Kidney epithelial cell (primary cell): ENCODE results near the gene ME3. TPM values are rescaled to one million over a fixed set of nuclear protein-coding genes. Genes with fewer than 3 reads are reported as not detected.

Source experiments
- DNase-seq: peaks from one replicate; pipeline ENCODE4 v3.0.0-alpha.2; 2010; ENCODE audit warnings: low read depth
- H3K27me3 ChIP-seq: 2 replicates; pipeline ENCODE4 v1.6.0; 2011; ENCODE audit warnings: low read length; ENCODE audit not compliant: control insufficient read depth, insufficient read depth
- H3K36me3 ChIP-seq: 2 replicates; pipeline ENCODE4 v1.5.1; 2011; ENCODE audit warnings: low read length; ENCODE audit not compliant: control insufficient read depth, insufficient read depth
- H3K4me3 ChIP-seq: 2 replicates; pipeline ENCODE4 v1.5.1; 2011; ENCODE audit warnings: low read depth, mild to moderate bottlenecking, control low read depth, low read length
- total RNA-seq: library from RNA; depleted of rRNA; stranded (reverse); fragments of >200 nt; gene quantifications from 2 replicates; pipeline ENCODE4 v1.2.3, GENCODE V29; 2015
- TF ChIP-seq, protein P1 (sequence below): IDR thresholded peaks from 2 replicates; pipeline ENCODE4 v1.5.1; 2011; ENCODE audit warnings: mild to moderate bottlenecking, moderate library complexity, low read length, control low read depth, inconsistent platforms; ENCODE audit not compliant: insufficient read depth, poor library complexity, severe bottlenecking

ME3 gene
- total RNA-seq, 1 donor from 2014 or later, result 35.7 TPM

DNA sequence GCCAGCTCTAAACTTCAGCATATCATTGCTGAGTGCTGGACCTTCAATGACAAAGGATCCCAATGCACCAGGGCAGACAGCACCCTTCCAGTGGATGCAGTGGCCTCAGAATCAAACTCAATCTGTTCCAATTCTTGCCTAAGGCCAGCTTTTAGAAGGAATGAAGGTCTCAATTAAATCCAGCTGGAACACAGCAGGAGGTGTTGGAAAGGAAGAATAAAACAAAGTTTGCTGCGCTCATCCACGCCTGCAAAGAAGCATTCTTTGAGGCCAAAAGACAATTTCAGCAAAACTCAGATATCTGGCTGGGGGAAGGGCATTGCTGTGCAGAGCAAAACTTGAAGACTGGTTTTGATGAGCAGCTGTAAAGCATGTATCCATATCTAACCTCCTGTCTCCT, 177.1 kb downstream of the ME3 start:
- no peak for DNase-seq
- H3K27me3 ChIP-seq, result no peaks in the 10 kb centered on the region
- no peak overlapping the region for H3K4me3 ChIP-seq
- no peaks in the 10 kb centered on the region for H3K36me3 ChIP-seq
- TF ChIP-seq, protein P1, sequence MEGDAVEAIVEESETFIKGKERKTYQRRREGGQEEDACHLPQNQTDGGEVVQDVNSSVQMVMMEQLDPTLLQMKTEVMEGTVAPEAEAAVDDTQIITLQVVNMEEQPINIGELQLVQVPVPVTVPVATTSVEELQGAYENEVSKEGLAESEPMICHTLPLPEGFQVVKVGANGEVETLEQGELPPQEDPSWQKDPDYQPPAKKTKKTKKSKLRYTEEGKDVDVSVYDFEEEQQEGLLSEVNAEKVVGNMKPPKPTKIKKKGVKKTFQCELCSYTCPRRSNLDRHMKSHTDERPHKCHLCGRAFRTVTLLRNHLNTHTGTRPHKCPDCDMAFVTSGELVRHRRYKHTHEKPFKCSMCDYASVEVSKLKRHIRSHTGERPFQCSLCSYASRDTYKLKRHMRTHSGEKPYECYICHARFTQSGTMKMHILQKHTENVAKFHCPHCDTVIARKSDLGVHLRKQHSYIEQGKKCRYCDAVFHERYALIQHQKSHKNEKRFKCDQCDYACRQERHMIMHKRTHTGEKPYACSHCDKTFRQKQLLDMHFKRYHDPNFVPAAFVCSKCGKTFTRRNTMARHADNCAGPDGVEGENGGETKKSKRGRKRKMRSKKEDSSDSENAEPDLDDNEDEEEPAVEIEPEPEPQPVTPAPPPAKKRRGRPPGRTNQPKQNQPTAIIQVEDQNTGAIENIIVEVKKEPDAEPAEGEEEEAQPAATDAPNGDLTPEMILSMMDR, result no peak

GRCh38 chr11:86492370-86493010, 179.9 kb downstream of the ME3 start:
- TF ChIP-seq, protein P1, result no peak
- no peak for DNase-seq
- no peaks in the 10 kb centered on the region for H3K27me3 ChIP-seq
- H3K36me3 ChIP-seq, result no peaks in the 10 kb centered on the region
- no peak overlapping the region for H3K4me3 ChIP-seq

DNA sequence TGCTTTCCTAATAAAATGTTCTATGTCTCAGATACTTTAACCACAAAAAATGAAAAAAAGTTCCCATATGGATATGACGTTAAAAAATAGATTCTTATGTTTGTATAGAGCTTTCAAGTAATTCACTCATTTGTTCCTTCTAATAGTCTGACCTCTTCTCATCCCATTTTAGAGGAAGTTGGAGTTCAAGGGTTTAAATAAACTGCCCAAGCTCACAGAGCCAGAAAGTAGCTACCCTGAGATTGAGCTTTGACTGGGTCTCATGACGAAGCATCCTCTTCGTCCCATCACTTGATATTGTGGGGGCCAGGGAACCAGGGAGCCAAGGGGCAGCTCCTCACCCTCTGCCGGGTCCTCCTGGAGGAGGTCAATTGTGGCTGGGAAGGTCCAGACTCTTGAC, 181.4 kb downstream of the ME3 start:
- no peak for DNase-seq
- H3K27me3 ChIP-seq, result no peaks in the 10 kb centered on the region

GRCh38 chr11:86490582-86490981, 181.8 kb downstream of the ME3 start:
- DNase-seq, result no peak
- Histone ChIP-seq H3K27me3 (no peaks in the 10 kb centered on the region), H3K36me3 (no peaks in the 10 kb centered on the region), H3K4me3 (no peak overlapping the region)
- TF ChIP-seq, protein P1, result no peak

More for the DNA sequence above, 181.4 kb downstream of the ME3 start:
- Histone ChIP-seq H3K36me3 (no peaks in the 10 kb centered on the region), H3K4me3 (no peak overlapping the region)
- TF ChIP-seq, protein P1, result no peak

DNA sequence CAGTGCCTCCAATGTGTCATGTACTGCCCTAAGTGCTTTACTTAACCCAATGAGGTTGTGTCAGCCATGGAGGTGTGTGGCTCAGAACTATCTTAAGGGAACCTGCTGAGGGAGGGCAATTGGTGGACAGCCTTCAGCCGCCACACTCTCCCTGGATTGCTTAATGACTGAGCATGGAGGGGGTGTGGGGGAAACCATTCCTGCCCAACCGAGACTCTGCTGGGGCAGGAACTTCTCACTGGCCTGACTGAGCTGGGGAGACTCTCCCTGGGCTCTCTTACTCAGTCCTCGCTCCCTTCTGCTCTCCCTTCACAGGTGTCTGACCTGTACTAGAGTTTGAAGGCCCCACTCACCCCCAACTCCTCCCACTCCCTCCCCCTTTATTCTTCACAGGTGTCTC, 183.0 kb downstream of the ME3 start:
- Histone ChIP-seq H3K27me3 (no peaks in the 10 kb centered on the region), H3K4me3 (no peak overlapping the region), H3K36me3 (no peaks in the 10 kb centered on the region)
- TF ChIP-seq, protein P1, result no peak
- DNase-seq, result no peak

DNA sequence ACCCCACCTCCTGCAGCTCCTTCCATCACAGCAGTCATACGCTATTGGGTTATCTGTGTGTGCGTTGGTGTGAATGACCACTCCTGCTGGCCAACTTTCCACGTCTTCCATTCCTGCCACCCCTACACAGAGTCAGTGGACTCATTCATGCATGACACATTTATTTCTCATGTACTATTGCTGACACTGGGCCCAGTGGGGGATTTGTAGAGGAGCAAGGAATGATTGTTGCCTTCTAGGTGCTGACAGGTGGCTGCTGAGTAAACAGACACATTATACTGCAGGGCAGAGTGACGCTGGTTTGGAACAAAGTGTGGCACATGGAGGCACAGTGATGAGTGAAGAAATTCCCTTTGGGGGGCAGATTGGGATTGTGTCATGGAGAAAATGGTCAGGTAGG, 183.9 kb downstream of the ME3 start:
- no peaks in the 10 kb centered on the region for H3K36me3 ChIP-seq
- TF ChIP-seq, protein P1, result no peak
- H3K27me3 ChIP-seq, result no peaks in the 10 kb centered on the region
- DNase-seq, result no peak
- no peak overlapping the region for H3K4me3 ChIP-seq
